Activated CD4-positive, alpha-beta T cell treated with anti-CD3 and anti-CD28 coated beads for 36 hours (primary cell): ENCODE results near the gene TSPAN9. TPM values are rescaled to one million over a fixed set of nuclear protein-coding genes. Genes with fewer than 3 reads are reported as not detected.

Source experiments
- ATAC-seq: fragments of 200-7000 bp; cut with Tn5 transposase; one replicate; pipeline ENCODE4 v1.10.0; 2021; ENCODE audit warnings: mild to moderate bottlenecking, moderate library complexity
- CTCF ChIA-PET: fragments of 350-600 bp; sonication (Branson Sonifier 250); formaldehyde crosslinking; loops from one replicate; lab custom pipeline; 2021; ENCODE audit warnings: antibody characterized with exemption; lab: Charles Lee
- POLR2A ChIA-PET: fragments of 350-600 bp; sonication (Branson Sonifier 250); formaldehyde crosslinking; loops from one replicate; lab custom pipeline; 2021; ENCODE audit warnings: antibody characterized with exemption, inconsistent platforms; lab: Charles Lee
- DNase-seq: peaks from one replicate; pipeline ENCODE4 v3.0.0-alpha.2; 2020
- H3K27ac Mint-ChIP-seq: one replicate; pipeline ENCODE4 v1.8.0; 2021; ENCODE audit warnings: mixed read lengths
- H3K27me3 Mint-ChIP-seq: one replicate; pipeline ENCODE4 v1.8.0; 2021; ENCODE audit warnings: mixed read lengths
- H3K36me3 Mint-ChIP-seq: one replicate; pipeline ENCODE4 v1.8.0; 2021; ENCODE audit warnings: low read depth, mixed read lengths
- H3K4me1 Mint-ChIP-seq: one replicate; pipeline ENCODE4 v1.8.0; 2021; ENCODE audit warnings: mixed read lengths
- H3K4me3 Mint-ChIP-seq: one replicate; pipeline ENCODE4 v1.8.0; 2021; ENCODE audit warnings: mild to moderate bottlenecking, moderate library complexity, mixed read lengths
- H3K9me3 Mint-ChIP-seq: one replicate; pipeline ENCODE4 v1.8.0; 2021; ENCODE audit warnings: low read depth, mixed read lengths
- intact Hi-C, 2 experiments: fragments of 100-400 bp; cut with DNase I in 1 of 2; cut with micrococcal nuclease in 1 of 2; formaldehyde crosslinking; loops; one replicate each; pipeline versions ENCODE4 v1.14.2 to v1.15.1; 2022 to 2024; cut with DNase I, micrococcal nuclease
- total RNA-seq, 2 experiments: library from RNA; stranded (reverse); gene quantifications; one replicate each; pipeline ENCODE4 v1.2.3, GENCODE V29; 2021

Gene TSPAN9
- total RNA-seq, 2 experiments from 2014 or later: 0.82 to 1.3 TPM

DNA sequence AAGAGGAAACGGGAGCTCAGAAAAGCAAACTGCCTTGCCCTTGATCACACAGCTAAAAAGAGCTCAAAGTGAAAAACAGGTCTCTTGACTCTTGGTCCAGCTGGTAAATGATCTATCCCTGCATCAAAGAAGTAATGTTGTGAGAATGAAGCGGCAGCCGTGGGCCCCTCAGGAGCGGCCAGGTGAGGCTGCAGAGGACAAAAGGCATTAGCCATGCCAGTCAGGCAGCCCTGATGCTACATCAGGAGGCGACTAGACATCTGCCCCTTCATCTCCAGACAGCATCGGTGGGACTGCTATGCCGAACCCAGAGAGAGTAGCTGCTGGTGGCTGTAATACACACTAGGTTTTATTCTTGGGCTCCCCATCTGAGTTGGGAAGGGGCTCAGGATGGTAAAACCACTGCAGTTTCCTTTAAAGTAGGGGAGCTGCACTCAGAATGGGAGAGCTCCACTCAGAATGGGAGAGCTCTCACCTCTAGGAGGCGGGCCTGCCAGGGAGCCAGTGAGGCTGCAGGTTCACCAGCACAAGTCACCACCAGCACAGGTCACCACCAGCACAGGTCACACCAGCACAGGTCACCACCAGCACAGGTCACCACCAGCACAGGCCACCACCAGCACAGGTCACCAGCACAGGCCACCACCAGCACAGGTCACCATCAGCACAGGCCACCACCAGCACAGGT is 120.1 kb downstream of the TSPAN9 start:
- no peak for DNase-seq
- Mint-ChIP-seq H3K4me1 (peaks cover 9% of the 10 kb centered on the region), H3K36me3 (no peaks in the 10 kb centered on the region), H3K4me3 (no peak overlapping the region), H3K9me3 (no peaks in the 10 kb centered on the region), H3K27me3 (peaks cover 34% of the 10 kb centered on the region), H3K27ac (no peak overlapping the region)
- ChIA-PET POLR2A (no interaction called here), CTCF (interaction anchor here (0.5 to 0.9 kb wide), 3 partner anchors 78 to 1937 kb away, joined by 3 to 5 read pairs (median 3); no protein-coding TSS in a partner anchor)
- no peak for ATAC-seq
- intact Hi-C loops: no loop called here

- DNase-seq (peak; percentile 27), ATAC-seq (peak; percentile 45)
- peaks cover 9% of the 10 kb centered on the region for H3K4me1 Mint-ChIP-seq
- no peaks in the 10 kb centered on the region for H3K9me3 Mint-ChIP-seq
- CTCF ChIA-PET: interaction anchor here (1.4 kb wide), 1 partner anchor 31 kb away, joined by 4 read pairs; no protein-coding TSS in a partner anchor
- peaks cover 48% of the 10 kb centered on the region for H3K27me3 Mint-ChIP-seq
- intact Hi-C loops: loop anchor here (5.0 kb wide), 2 partner anchors 78 to 127 kb away; no protein-coding TSS in a partner anchor
- POLR2A ChIA-PET: no interaction called here
- no peak overlapping the region for H3K27ac Mint-ChIP-seq
- H3K4me3 Mint-ChIP-seq: peak overlapping the region; percentile 50
- no peaks in the 10 kb centered on the region for H3K36me3 Mint-ChIP-seq
These were observed 122.4 kb downstream of the TSPAN9 start for GRCh38 chr12:3199551-3200031.

- intact Hi-C loops: loop anchor here (5.0 kb wide), 2 partner anchors 77 to 128 kb away; no protein-coding TSS in a partner anchor
- DNase-seq: peak; percentile 22
- no peaks in the 10 kb centered on the region for H3K36me3 Mint-ChIP-seq
- no peak for ATAC-seq
- H3K9me3 Mint-ChIP-seq: no peaks in the 10 kb centered on the region
- peaks cover 9% of the 10 kb centered on the region for H3K4me1 Mint-ChIP-seq
- H3K4me3 Mint-ChIP-seq: peak overlapping the region; percentile 50
- ChIA-PET CTCF (interaction anchor here (1.4 kb wide), 1 partner anchor 32 kb away, joined by 4 read pairs; no protein-coding TSS in a partner anchor), POLR2A (no interaction called here)
- H3K27me3 Mint-ChIP-seq: peaks cover 48% of the 10 kb centered on the region
- H3K27ac Mint-ChIP-seq: no peak overlapping the region
These were observed 122.9 kb downstream of the TSPAN9 start for GRCh38 chr12:3200032-3200617.

- CTCF ChIA-PET: interaction anchor here (0.7 kb wide), 1 partner anchor 15 kb away, joined by 3 read pairs; no protein-coding TSS in a partner anchor
These were observed 123.6 kb downstream of the TSPAN9 start for GRCh38 chr12:3200814-3201233.

GRCh38 chr12:3201339-3202051 is 124.3 kb downstream of the TSPAN9 start:
- DNase-seq: no peak
- Mint-ChIP-seq H3K27me3 (peaks cover 48% of the 10 kb centered on the region), H3K4me1 (peaks cover 9% of the 10 kb centered on the region), H3K9me3 (no peaks in the 10 kb centered on the region), H3K4me3 (no peak overlapping the region), H3K27ac (no peak overlapping the region), H3K36me3 (no peaks in the 10 kb centered on the region)
- CTCF ChIA-PET: interaction anchor here (0.6 to 2.0 kb wide), 6 partner anchors 13 to 1282 kb away, joined by 3 to 9 read pairs (median 4); no protein-coding TSS in a partner anchor
- intact Hi-C loops: loop anchor here (5.0 kb wide), 2 partner anchors 76 to 129 kb away; no protein-coding TSS in a partner anchor
- POLR2A ChIA-PET: no interaction called here
- no peak for ATAC-seq

More at GRCh38 chr12:3200814-3201233, 123.6 kb downstream of the TSPAN9 start:
- POLR2A ChIA-PET: no interaction called here
- ATAC-seq (no peak), DNase-seq (no peak)
- H3K9me3 Mint-ChIP-seq: no peaks in the 10 kb centered on the region
- H3K27me3 Mint-ChIP-seq: peaks cover 48% of the 10 kb centered on the region
- no peak overlapping the region for H3K4me3 Mint-ChIP-seq
- no peaks in the 10 kb centered on the region for H3K36me3 Mint-ChIP-seq
- no peak overlapping the region for H3K27ac Mint-ChIP-seq
- intact Hi-C loops: loop anchor here (5.0 kb wide), 2 partner anchors 76 to 129 kb away; no protein-coding TSS in a partner anchor
- peaks cover 9% of the 10 kb centered on the region for H3K4me1 Mint-ChIP-seq

DNA sequence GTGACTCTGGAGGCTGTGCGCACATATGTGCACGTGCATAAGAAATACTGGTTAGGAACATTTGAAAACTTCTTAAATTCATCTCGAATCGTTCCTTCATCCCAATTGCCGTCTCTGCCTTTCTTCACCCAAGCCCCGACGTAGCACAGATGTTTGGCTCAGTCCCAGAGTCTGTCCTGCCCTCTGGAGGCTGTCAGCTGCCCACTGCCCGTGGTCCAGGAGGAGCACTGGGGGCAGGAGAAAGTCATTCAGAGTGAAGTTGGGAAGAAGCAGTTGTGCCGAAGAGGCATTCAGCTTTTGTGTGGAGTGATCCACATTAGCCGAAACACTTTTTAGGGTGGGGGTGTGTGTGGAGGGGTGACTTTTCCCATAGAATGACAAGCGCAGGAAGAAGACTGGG is 124.9 kb downstream of the TSPAN9 start:
- POLR2A ChIA-PET: no interaction called here
- DNase-seq: no peak
- no peak overlapping the region for H3K4me3 Mint-ChIP-seq
- intact Hi-C loops: loop anchor here (5.0 kb wide), 2 partner anchors 75 to 130 kb away; no protein-coding TSS in a partner anchor
- CTCF ChIA-PET: interaction anchor here (0.7 to 2.0 kb wide), 8 partner anchors 12 to 98 kb away, joined by 3 to 9 read pairs (median 5); no protein-coding TSS in a partner anchor
- H3K36me3 Mint-ChIP-seq: no peaks in the 10 kb centered on the region
- H3K27ac Mint-ChIP-seq: no peak overlapping the region
- H3K9me3 Mint-ChIP-seq: no peaks in the 10 kb centered on the region
- no peak for ATAC-seq
- peaks cover 9% of the 10 kb centered on the region for H3K4me1 Mint-ChIP-seq
- H3K27me3 Mint-ChIP-seq: peaks cover 43% of the 10 kb centered on the region

DNA sequence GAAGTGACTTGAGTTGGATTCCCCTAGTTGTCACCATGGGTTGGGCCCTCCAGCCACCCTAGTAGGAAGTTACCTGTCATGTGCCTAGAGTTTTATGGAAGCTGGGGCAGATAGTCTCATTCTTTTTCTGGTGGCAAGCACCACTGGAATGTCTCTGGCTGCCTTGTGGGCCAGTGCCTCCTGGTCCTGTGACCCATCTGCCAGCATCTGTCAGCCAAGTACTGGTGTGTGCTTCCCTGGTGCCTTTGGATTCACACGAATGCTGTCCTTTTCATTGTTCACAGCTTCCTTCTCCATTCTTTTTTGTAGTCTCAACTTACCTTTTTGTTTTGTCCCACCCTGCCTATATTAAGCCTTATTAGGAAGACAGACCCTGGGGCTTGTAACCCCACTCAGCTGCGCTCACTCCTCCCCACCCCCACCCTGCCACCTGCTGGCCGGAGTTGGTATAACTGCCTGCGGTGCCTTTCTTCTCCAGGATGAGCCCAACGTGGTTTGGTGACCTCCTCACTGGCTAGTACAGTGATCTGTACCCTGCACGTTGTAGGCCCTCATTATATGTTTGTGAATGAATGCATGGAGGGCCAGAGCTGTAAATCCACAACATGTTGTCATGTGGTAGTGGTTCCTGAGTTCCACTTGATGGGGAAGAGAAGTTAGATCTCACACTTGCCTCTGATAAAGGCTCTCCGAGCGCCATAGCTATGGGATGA is 125.7 kb downstream of the TSPAN9 start:
- peak; percentile 82 for DNase-seq
- intact Hi-C loops: loop anchor here (1.0 to 5.0 kb wide), 4 partner anchors 68 to 131 kb away; no protein-coding TSS in a partner anchor
- POLR2A ChIA-PET: no interaction called here

DNA sequence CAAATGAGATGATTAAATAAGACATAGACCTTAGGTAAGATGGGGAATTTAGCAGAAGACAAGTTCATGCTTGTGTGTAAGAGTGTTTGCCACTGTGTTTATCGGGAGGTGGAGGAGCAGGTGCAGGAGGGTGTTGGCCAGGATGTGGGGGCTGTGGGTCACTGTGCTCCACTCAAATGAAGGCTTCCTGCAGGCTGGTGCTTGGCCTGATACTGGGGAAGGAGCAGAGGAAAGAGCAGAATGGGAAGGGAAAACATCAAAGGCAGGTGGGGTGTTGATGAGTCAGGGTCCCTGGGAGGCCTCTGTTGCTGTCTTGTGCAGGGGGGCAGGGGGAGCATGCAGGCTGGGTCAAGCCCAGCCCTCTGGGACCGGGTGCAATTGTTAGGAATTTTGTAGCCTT is 126.5 kb downstream of the TSPAN9 start:
- DNase-seq (no peak), ATAC-seq (no peak)
- H3K27me3 Mint-ChIP-seq: peaks cover 39% of the 10 kb centered on the region
- intact Hi-C loops: loop anchor here (1.0 to 5.0 kb wide), 4 partner anchors 68 to 131 kb away; no protein-coding TSS in a partner anchor
- peaks cover 9% of the 10 kb centered on the region for H3K4me1 Mint-ChIP-seq
- no peak overlapping the region for H3K27ac Mint-ChIP-seq
- H3K9me3 Mint-ChIP-seq: no peaks in the 10 kb centered on the region
- no peak overlapping the region for H3K4me3 Mint-ChIP-seq
- ChIA-PET POLR2A (no interaction called here), CTCF (interaction anchor here (0.7 to 2.3 kb wide), 9 partner anchors 14 to 656 kb away, joined by 3 to 9 read pairs (median 6); no protein-coding TSS in a partner anchor)
- H3K36me3 Mint-ChIP-seq: no peaks in the 10 kb centered on the region

More for the DNA sequence above, 125.7 kb downstream of the TSPAN9 start:
- CTCF ChIA-PET: interaction anchor here (0.7 to 2.3 kb wide), 12 partner anchors 11 to 655 kb away, joined by 3 to 9 read pairs (median 6); no protein-coding TSS in a partner anchor
- Mint-ChIP-seq H3K4me1 (peaks cover 9% of the 10 kb centered on the region), H3K27me3 (peaks cover 39% of the 10 kb centered on the region), H3K36me3 (no peaks in the 10 kb centered on the region), H3K9me3 (no peaks in the 10 kb centered on the region), H3K27ac (no peak overlapping the region), H3K4me3 (no peak overlapping the region)
- peak; percentile 57 for ATAC-seq

- H3K4me1 Mint-ChIP-seq: peaks cover 9% of the 10 kb centered on the region
- DNase-seq (no peak), ATAC-seq (no peak)
- no peaks in the 10 kb centered on the region for H3K9me3 Mint-ChIP-seq
- no peaks in the 10 kb centered on the region for H3K36me3 Mint-ChIP-seq
- POLR2A ChIA-PET: no interaction called here
- intact Hi-C loops: loop anchor here (5.0 kb wide), 2 partner anchors 73 to 132 kb away; no protein-coding TSS in a partner anchor
- no peak overlapping the region for H3K27ac Mint-ChIP-seq
- peaks cover 35% of the 10 kb centered on the region for H3K27me3 Mint-ChIP-seq
- CTCF ChIA-PET: interaction anchor here (1.1 to 2.3 kb wide), 2 partner anchors 96 to 131 kb away, joined by 3 to 6 read pairs; no protein-coding TSS in a partner anchor
- H3K4me3 Mint-ChIP-seq: no peak overlapping the region
These were observed 127.0 kb downstream of the TSPAN9 start for GRCh38 chr12:3204143-3204542.
